ENCODE results near the gene PAQR8. TPM values are rescaled to one million over a fixed set of nuclear protein-coding genes. Genes with fewer than 3 reads are reported as not detected.
A peak's percentile ranks its signal among the peaks of the same experiment; 100 is the strongest.

Gene PAQR8
- total RNA-seq, 1 experiment from 2014 or later, result 3.7 TPM

GRCh38 chr6:52351879-52352238 is 10.1 kb upstream of the PAQR8 start:
- peak overlapping the region; percentile 20; the same call in 1 of the 2 replicates for H2AFZ ChIP-seq
- H3K27me3 ChIP-seq (ENCODE audit: insufficient read depth, low read depth), result no peaks in the 10 kb centered on the region
- H3K36me3 ChIP-seq (ENCODE audit: low read depth), result no peaks in the 10 kb centered on the region
- H3K27ac ChIP-seq, result peak overlapping the region; percentile 97
- H4K20me1 ChIP-seq (ENCODE audit: insufficient read depth), result no peaks in the 10 kb centered on the region
- H3F3A ChIP-seq (ENCODE audit: insufficient read depth, low read depth), result peaks cover 23% of the 10 kb centered on the region
- intact Hi-C loops (cut with micrococcal nuclease; ENCODE audit: unreplicated experiment), result loop anchor here (1.0 to 2.0 kb wide), 3 partner anchors 68 to 311 kb away; partner anchors contain the start of gene MCM3
- no peak overlapping the region for H3K4me3 ChIP-seq
- ChIA-PET CTCF (interaction anchor here (0.6 to 1.4 kb wide), 3 partner anchors 45 to 67 kb away, joined by 3 to 8 read pairs (median 5); partner anchors contain the start of gene MCM3), POLR2A (ENCODE audit: unreplicated experiment) (interaction anchor here (0.6 to 0.8 kb wide), 2 partner anchors 10 to 52 kb away, joined by 4 to 6 read pairs; partner anchors contain the start of gene PAQR8)
- TF ChIP-seq EZH2 (IDR thresholded peaks at IDR 0.05; ENCODE audit: low read depth), result no peak
- TF ChIP-seq CTCF (conservative IDR thresholded peaks at IDR 0.05), result no peak
- no peaks in the 10 kb centered on the region for H3K9me3 ChIP-seq (ENCODE audit: insufficient read depth, low read depth)
- no TSS peak for BruUV-seq (replicated peaks)
- H3K4me1 ChIP-seq (replicated peaks; ENCODE audit: insufficient read depth), result peaks cover 30% of the 10 kb centered on the region
- H3K79me2 ChIP-seq (ENCODE audit: low read depth), result no peaks in the 10 kb centered on the region
- H3K9me2 ChIP-seq (ENCODE audit: insufficient read depth), result no peaks in the 10 kb centered on the region
- H3K4me2 ChIP-seq, result peak overlapping the region; percentile 58
- DNase-seq, result no peak

GRCh38 chr6:52352239-52353018 is 9.5 kb upstream of the PAQR8 start:
- Histone ChIP-seq H3K4me1 (replicated peaks; ENCODE audit: insufficient read depth) (peaks cover 30% of the 10 kb centered on the region), H3K4me3 (peak overlapping the region; percentile 8; the same call in 1 of the 2 replicates), H2AFZ (peak overlapping the region; percentile 20; the same call in 1 of the 2 replicates), H3K27me3 (ENCODE audit: insufficient read depth, low read depth) (no peaks in the 10 kb centered on the region), H3K36me3 (ENCODE audit: low read depth) (no peaks in the 10 kb centered on the region), H3K4me2 (peak overlapping the region; percentile 58), H3F3A (ENCODE audit: insufficient read depth, low read depth) (peaks cover 23% of the 10 kb centered on the region), H4K20me1 (ENCODE audit: insufficient read depth) (no peaks in the 10 kb centered on the region), H3K27ac (peak overlapping the region; percentile 97), H3K79me2 (ENCODE audit: low read depth) (no peaks in the 10 kb centered on the region), H3K9me3 (ENCODE audit: insufficient read depth, low read depth) (no peaks in the 10 kb centered on the region), H3K9me2 (ENCODE audit: insufficient read depth) (no peaks in the 10 kb centered on the region)
- intact Hi-C loops (cut with micrococcal nuclease; ENCODE audit: unreplicated experiment), result loop anchor here (1.0 to 2.0 kb wide), 3 partner anchors 68 to 310 kb away; partner anchors contain the start of gene MCM3
- CTCF ChIA-PET, result interaction anchor here (0.6 to 1.4 kb wide), 3 partner anchors 45 to 68 kb away, joined by 3 to 8 read pairs (median 5); partner anchors contain the start of gene MCM3
- TF ChIP-seq CTCF (conservative IDR thresholded peaks at IDR 0.05), result no peak
- no peak for TF ChIP-seq EZH2 (IDR thresholded peaks at IDR 0.05; ENCODE audit: low read depth)
- BruUV-seq (replicated peaks), result no TSS peak
- DNase-seq, result peak; percentile 75 to 100
- POLR2A ChIA-PET (ENCODE audit: unreplicated experiment), result interaction anchor here (0.6 to 0.8 kb wide), 4 partner anchors 10 to 957 kb away, joined by 3 to 6 read pairs (median 4); partner anchors contain the start of gene PAQR8

- POLR2A ChIA-PET (ENCODE audit: unreplicated experiment), result no interaction called here
- no peaks in the 10 kb centered on the region for H3K36me3 ChIP-seq (ENCODE audit: low read depth)
- H3F3A ChIP-seq (ENCODE audit: insufficient read depth, low read depth), result peaks cover 28% of the 10 kb centered on the region
- no TSS peak for BruUV-seq (replicated peaks)
- H2AFZ ChIP-seq, result no peak overlapping the region
- H3K9me3 ChIP-seq (ENCODE audit: insufficient read depth, low read depth), result no peaks in the 10 kb centered on the region
- no peaks in the 10 kb centered on the region for H3K9me2 ChIP-seq (ENCODE audit: insufficient read depth)
- no peak overlapping the region for H3K27ac ChIP-seq
- no peaks in the 10 kb centered on the region for H4K20me1 ChIP-seq (ENCODE audit: insufficient read depth)
- no peaks in the 10 kb centered on the region for H3K79me2 ChIP-seq (ENCODE audit: low read depth)
- CTCF ChIA-PET, result no interaction called here
- no peaks in the 10 kb centered on the region for H3K27me3 ChIP-seq (ENCODE audit: insufficient read depth, low read depth)
- H3K4me1 ChIP-seq (replicated peaks; ENCODE audit: insufficient read depth), result peaks cover 29% of the 10 kb centered on the region
- DNase-seq, result no peak
- no peak overlapping the region for H3K4me3 ChIP-seq
- TF ChIP-seq CTCF (conservative IDR thresholded peaks at IDR 0.05) (no peak), EZH2 (IDR thresholded peaks at IDR 0.05; ENCODE audit: low read depth) (no peak)
- H3K4me2 ChIP-seq, result no peak overlapping the region
- intact Hi-C loops (cut with micrococcal nuclease; ENCODE audit: unreplicated experiment), result no loop called here
Measured at GRCh38 chr6:52356017-52356416, 5.9 kb upstream of the PAQR8 start.

Data from PC-9 (cell line).